Spleen (tissue), 11 donors: ENCODE results near the gene ERBIN. TPM values are rescaled to one million over a fixed set of nuclear protein-coding genes. Genes with fewer than 3 reads are reported as not detected.

Experiments
- DNase-seq: peaks from one replicate; pipeline ENCODE4 v3.0.0-alpha.2; 2020
- H3K27ac ChIP-seq, 8 donors: fragments of 200-600 bp; sonication (generic) in 7 of 8; 1 replicate in 4 of 8; 2 replicates in 4 of 8; pipeline versions ENCODE4 v1.5.0 to v1.8.0; 2016 to 2021; ENCODE audit warnings: inconsistent platforms in 4 of 8, mild to moderate bottlenecking in 4 of 8, moderate library complexity in 1 of 8
- H3K27me3 ChIP-seq, 7 donors: fragments of 200-600 bp; sonication (generic) in 6 of 7; replicated peaks in 1 of 7; 1 replicate in 4 of 7; 2 replicates in 3 of 7; pipeline versions ENCODE4 v1.5.0 to v1.8.0; 2016 to 2021; ENCODE audit warnings: inconsistent platforms in 3 of 7, mild to moderate bottlenecking in 1 of 7
- H3K36me3 ChIP-seq, 6 donors: fragments of 200-600 bp; sonication (generic) in 5 of 6; 1 replicate in 4 of 6; 2 replicates in 2 of 6; pipeline versions ENCODE4 v1.5.0 to v1.8.0; 2016 to 2021; ENCODE audit warnings: inconsistent platforms in 2 of 6
- H3K4me1 ChIP-seq, 6 donors: fragments of 200-600 bp; sonication (generic) in 5 of 6; 1 replicate in 3 of 6; 2 replicates in 3 of 6; pipeline versions ENCODE4 v1.5.0 to v1.8.0; 2016 to 2021; ENCODE audit warnings: inconsistent platforms in 3 of 6
- H3K4me3 ChIP-seq, 8 donors: fragments of 200-600 bp; sonication (generic) in 7 of 8; 1 replicate in 4 of 8; 2 replicates in 4 of 8; pipeline versions ENCODE4 v1.5.0 to v1.8.0; 2016 to 2021; ENCODE audit warnings: inconsistent platforms in 4 of 8, mild to moderate bottlenecking in 4 of 8, moderate library complexity in 2 of 8
- H3K9me3 ChIP-seq, 8 donors: fragments of 200-600 bp; sonication (generic) in 7 of 8; 1 replicate in 4 of 8; 2 replicates in 4 of 8; pipeline versions ENCODE4 v1.5.0 to v1.8.0; 2016 to 2021; ENCODE audit warnings: inconsistent platforms in 4 of 8
- CTCF ChIP-seq, 11 experiments: fragments of 200-600 bp in 7 of 11; fragments of 450-650 bp in 4 of 11; sonication (generic) in 4 of 11; IDR thresholded peaks in 8 of 11; conservative IDR thresholded peaks in 3 of 11; 1 replicate in 7 of 11; 2 replicates in 4 of 11; pipeline versions ENCODE4 v1.4.0 to v1.8.0; 2016 to 2021; ENCODE audit warnings: antibody characterized with exemption in 11 of 11, inconsistent platforms in 4 of 11, mild to moderate bottlenecking in 1 of 11
- POLR2A ChIP-seq, 3 donors: fragments of 450-650 bp; IDR thresholded peaks; one replicate each; pipeline ENCODE4 v1.5.1; 2017; ENCODE audit warnings: antibody characterized with exemption in 3 of 3, mild to moderate bottlenecking in 1 of 3
- POLR2AphosphoS5 ChIP-seq, 3 donors: sonication (generic); formaldehyde crosslinking; IDR thresholded peaks; one replicate each; pipeline ENCODE4 v1.5.1; 2017; ENCODE audit warnings: antibody characterized with exemption in 3 of 3
- WGBS, 5 donors: extraction: QIAGEN DNeasy Blood & Tissue Kit in 3 of 5; methylation state at CpG; one replicate each; pipeline versions ENCODE4 v1.1.5 to v1.1.7; 2013 to 2018; 5-methylcytosine and 5-hydroxymethylcytosine counted together
- intact Hi-C: fragments of 100-400 bp; cut with DNase I; formaldehyde crosslinking; loops from one replicate; pipeline ENCODE4 v1.15.0; 2023; ENCODE audit warnings: low total_unique reads
- polyA plus RNA-seq, 3 donors: library from polyadenylated mRNA; stranded (reverse); fragments of 200-250 nt; gene quantifications; one replicate each; pipeline ENCODE4 v1.2.1, GENCODE V29; 2013
- total RNA-seq, 7 donors: library from RNA; depleted of rRNA in 3 of 7; stranded (reverse); fragments of >200 nt in 3 of 7; fragmentation: NEBNext Ultra II Directional in 4 of 7; extraction: Animal tissue kit (Norgen Biotek cat#: 25700) in 4 of 7; gene quantifications; one replicate each; pipeline versions ENCODE4 v1.1.0 to v1.2.1, GENCODE V29; 2016 to 2021
- donor health status: healthy with polysubstance abuse.
- donor health status: DM: no; HTN: no; CAD: no; lungs with moderate emphysema.
- donor health status: DM: no; HTN: no; CAD: no.
- donor health status: Bipolar disorder and iron deficiency.
- donor health status: healthy.
- donor health status: DM: no; HTN: no; CAD: no.
- donor health status: DM: yes; HTN: yes; CAD: no.

Gene ERBIN
- total and polyA plus RNA-seq, 10 donors: 19.6 to 112 (median 93.1) TPM

- TF ChIP-seq POLR2AphosphoS5 (IDR thresholded peaks at IDR 0.05) (no peak), POLR2A (IDR thresholded peaks at IDR 0.05) (no peak), CTCF (IDR thresholded peaks at IDR 0.05 in 8 of 11, conservative IDR thresholded peaks at IDR 0.05 in 3 of 11) (no peak)
- no peaks in the 10 kb centered on the region for H3K27me3 ChIP-seq
- intact Hi-C loops: no loop called here
- no peak for DNase-seq
- H3K9me3 ChIP-seq: no peaks in the 10 kb centered on the region
- 91 to 96% (median 94%) methylated on average over 7 of the region's 7 CpGs for WGBS, 5 donors
- H3K4me3 ChIP-seq: no peak overlapping the region
- H3K36me3 ChIP-seq: peaks cover 0 to 82% (median 12%) of the 10 kb centered on the region in 6 donors
- H3K27ac ChIP-seq: no peak overlapping the region
- H3K4me1 ChIP-seq: peaks cover 0 to 8% (median 0%) of the 10 kb centered on the region in 6 donors
These were observed 66.3 kb downstream of the ERBIN start for GRCh38 chr5:65992630-65993029.

GRCh38 chr5:65994117-65994786, 67.9 kb downstream of the ERBIN start:
- 79 to 97% (median 96%) methylated on average over 1 of the region's 1 CpG for WGBS, 5 donors
- Histone ChIP-seq H3K4me3 (no peak overlapping the region), H3K9me3 (no peaks in the 10 kb centered on the region), H3K36me3 (peaks cover 0 to 90% (median 12%) of the 10 kb centered on the region in 6 donors), H3K27ac (no peak overlapping the region), H3K27me3 (no peaks in the 10 kb centered on the region), H3K4me1 (peaks cover 0 to under 1% (median 0%) of the 10 kb centered on the region in 6 donors)
- intact Hi-C loops: no loop called here
- TF ChIP-seq POLR2A (IDR thresholded peaks at IDR 0.05) (no peak), POLR2AphosphoS5 (IDR thresholded peaks at IDR 0.05) (no peak), CTCF (IDR thresholded peaks at IDR 0.05 in 8 of 11, conservative IDR thresholded peaks at IDR 0.05 in 3 of 11) (no peak)
- DNase-seq: no peak

- Histone ChIP-seq H3K36me3 (peaks cover 0 to 72% (median 4%) of the 10 kb centered on the region in 6 donors), H3K27me3 (no peaks in the 10 kb centered on the region), H3K27ac (no peak overlapping the region), H3K4me3 (no peak overlapping the region), H3K9me3 (peaks cover 0 to 5% (median 0%) of the 10 kb centered on the region in 8 donors), H3K4me1 (no peaks in the 10 kb centered on the region)
- intact Hi-C loops: no loop called here
- no peak for DNase-seq
- no peak for TF ChIP-seq POLR2AphosphoS5 (IDR thresholded peaks at IDR 0.05)
- no peak for TF ChIP-seq CTCF (IDR thresholded peaks at IDR 0.05 in 8 of 11, conservative IDR thresholded peaks at IDR 0.05 in 3 of 11)
- TF ChIP-seq POLR2A (IDR thresholded peaks at IDR 0.05): no peak
- 93 to 98% (median 96%) methylated on average over 9 of the region's 9 CpGs for WGBS, 5 donors
These were observed 72.8 kb downstream of the ERBIN start for GRCh38 chr5:65999061-65999723.

GRCh38 chr5:66001952-66002351, 75.6 kb downstream of the ERBIN start:
- no peak overlapping the region for H3K4me3 ChIP-seq
- intact Hi-C loops: no loop called here
- H3K9me3 ChIP-seq: peaks cover 0 to 5% (median 0%) of the 10 kb centered on the region in 8 donors
- no peak for TF ChIP-seq CTCF (IDR thresholded peaks at IDR 0.05 in 8 of 11, conservative IDR thresholded peaks at IDR 0.05 in 3 of 11)
- TF ChIP-seq POLR2AphosphoS5 (IDR thresholded peaks at IDR 0.05): no peak
- TF ChIP-seq POLR2A (IDR thresholded peaks at IDR 0.05): no peak
- no peaks in the 10 kb centered on the region for H3K4me1 ChIP-seq
- H3K27me3 ChIP-seq: no peaks in the 10 kb centered on the region
- H3K36me3 ChIP-seq: peaks cover 0 to 67% (median 3%) of the 10 kb centered on the region in 6 donors
- no peak overlapping the region for H3K27ac ChIP-seq
- 95 to 98% (median 96%) methylated on average over 4 of the region's 4 CpGs for WGBS, 5 donors
- no peak for DNase-seq
